ENCODE measurements around the gene IL16.

IL16 gene

DNA sequence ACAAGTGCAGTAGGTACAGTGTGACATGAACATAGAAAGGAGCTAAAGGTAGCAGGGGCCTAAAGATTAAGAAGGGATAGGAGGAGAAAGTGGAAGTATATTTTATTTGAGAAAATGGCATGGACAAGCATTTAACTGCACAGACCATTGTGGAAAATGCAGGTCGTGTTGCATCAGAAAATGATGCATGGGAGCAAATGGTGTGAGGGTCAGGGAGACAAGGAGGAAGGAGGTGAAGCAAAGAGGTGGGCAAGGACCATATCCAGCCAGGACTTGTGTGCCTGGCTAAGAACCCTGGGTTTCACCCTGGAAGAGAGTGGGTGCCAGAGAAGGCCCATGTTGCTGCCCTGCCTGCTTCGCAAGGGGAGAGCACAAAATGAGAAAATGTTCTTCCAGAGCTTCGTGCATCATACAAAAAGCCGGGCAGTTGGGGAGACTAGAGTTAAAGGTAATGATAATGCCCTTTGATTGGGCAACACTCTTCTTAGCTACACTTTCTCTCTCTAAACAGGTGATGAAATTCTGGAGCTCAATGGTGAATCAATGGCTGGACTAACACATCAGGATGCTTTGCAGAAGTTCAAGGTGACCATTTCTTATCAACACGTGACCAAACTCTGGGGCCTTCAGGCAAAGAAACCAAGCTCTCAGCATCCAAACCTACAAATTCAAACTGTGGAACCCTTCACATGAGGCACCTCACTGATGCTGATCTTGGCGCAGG, 81.8 kb downstream of the IL16 start:
- in situ Hi-C loops (cut with MboI; ENCODE audit: low sequenced_read_pairs, unreplicated experiment), result no loop called here
- no peak for TF ChIP-seq CTCF (IDR thresholded peaks at IDR 0.05; ENCODE audit: borderline replicate concordance, control extremely low read depth, extremely low read depth, insufficient read depth, missing control alignments)
- no peak for DNase-seq (ENCODE audit: low spot score)

DNA sequence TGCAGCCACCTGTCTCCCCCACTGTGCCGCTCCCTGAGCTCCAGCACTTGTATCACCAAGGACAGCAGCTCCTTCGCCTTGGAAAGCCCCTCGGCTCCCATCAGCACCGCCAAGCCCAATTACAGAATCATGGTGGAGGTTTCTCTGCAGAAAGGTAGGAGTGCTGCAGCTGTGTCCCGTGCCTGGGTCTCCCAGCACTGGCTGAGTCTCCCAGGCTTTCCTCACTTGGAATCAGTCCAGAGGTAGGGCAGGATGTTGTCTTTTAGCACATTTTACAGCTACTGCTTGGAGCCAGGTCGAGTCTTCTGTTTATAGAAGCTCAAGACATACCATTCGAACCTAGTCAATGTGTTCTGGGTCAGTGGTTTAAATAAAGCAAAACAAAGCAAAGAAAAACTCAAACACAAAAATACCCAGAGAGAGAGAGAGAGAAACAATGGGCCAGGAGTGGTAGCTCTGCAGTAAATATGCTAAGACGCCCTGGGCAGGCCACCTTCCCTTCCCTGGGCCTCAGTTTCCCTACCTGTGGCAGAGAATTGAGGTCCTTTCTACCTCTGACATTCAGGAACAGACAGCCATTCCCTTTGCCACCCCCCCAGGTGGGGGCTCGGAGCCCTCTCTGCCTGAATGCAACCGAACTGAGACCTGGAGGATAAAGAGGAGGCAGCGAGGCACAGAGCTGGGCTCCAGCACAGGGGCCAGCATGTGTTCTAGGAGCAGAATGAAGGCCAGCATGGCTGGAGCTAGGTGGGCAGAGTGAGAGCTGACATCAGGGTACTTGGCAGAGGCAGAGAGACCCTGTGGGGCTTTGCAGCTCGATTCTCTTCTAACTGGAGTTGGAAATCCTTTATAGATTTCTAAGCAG, 83.2 kb downstream of the IL16 start:
- DNase-seq (ENCODE audit: low spot score), result no peak
- no peak for TF ChIP-seq CTCF (IDR thresholded peaks at IDR 0.05; ENCODE audit: borderline replicate concordance, control extremely low read depth, extremely low read depth, insufficient read depth, missing control alignments)
- in situ Hi-C loops (cut with MboI; ENCODE audit: low sequenced_read_pairs, unreplicated experiment), result loop anchor here (10.0 kb wide), 1 partner anchor 55 kb away; no protein-coding TSS in a partner anchor

- TF ChIP-seq CTCF (IDR thresholded peaks at IDR 0.05; ENCODE audit: borderline replicate concordance, control extremely low read depth, extremely low read depth, insufficient read depth, missing control alignments), result no peak
- no peak for DNase-seq (ENCODE audit: low spot score)
- in situ Hi-C loops (cut with MboI; ENCODE audit: low sequenced_read_pairs, unreplicated experiment), result loop anchor here (10.0 kb wide), 1 partner anchor 54 kb away; no protein-coding TSS in a partner anchor
These were observed 84.2 kb downstream of the IL16 start for GRCh38 chr15:81280696-81281455.

DNA sequence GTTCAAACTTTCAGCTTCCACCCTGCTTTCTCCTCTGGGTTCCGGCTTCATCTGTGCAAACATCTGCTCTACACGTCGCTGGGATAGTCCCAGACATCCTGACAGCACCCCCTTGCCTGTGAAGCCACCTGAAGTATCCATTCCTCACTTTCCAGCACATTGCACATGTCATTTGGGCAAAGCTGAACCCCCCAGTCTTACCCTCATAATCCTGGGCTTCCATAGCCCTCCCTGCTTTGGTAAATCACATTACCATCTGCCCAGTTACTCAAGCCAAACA, 84.7 kb downstream of the IL16 start:
- in situ Hi-C loops (cut with MboI; ENCODE audit: low sequenced_read_pairs, unreplicated experiment), result loop anchor here (10.0 kb wide), 1 partner anchor 53 kb away; no protein-coding TSS in a partner anchor
- no peak for DNase-seq (ENCODE audit: low spot score)
- no peak for TF ChIP-seq CTCF (IDR thresholded peaks at IDR 0.05; ENCODE audit: borderline replicate concordance, control extremely low read depth, extremely low read depth, insufficient read depth, missing control alignments)

- in situ Hi-C loops (cut with MboI; ENCODE audit: low sequenced_read_pairs, unreplicated experiment), result loop anchor here (10.0 kb wide), 1 partner anchor 53 kb away; no protein-coding TSS in a partner anchor
- no peak for DNase-seq (ENCODE audit: low spot score)
- no peak for TF ChIP-seq CTCF (IDR thresholded peaks at IDR 0.05; ENCODE audit: borderline replicate concordance, control extremely low read depth, extremely low read depth, insufficient read depth, missing control alignments)
These were observed 85.3 kb downstream of the IL16 start for GRCh38 chr15:81281766-81282605.

DNA sequence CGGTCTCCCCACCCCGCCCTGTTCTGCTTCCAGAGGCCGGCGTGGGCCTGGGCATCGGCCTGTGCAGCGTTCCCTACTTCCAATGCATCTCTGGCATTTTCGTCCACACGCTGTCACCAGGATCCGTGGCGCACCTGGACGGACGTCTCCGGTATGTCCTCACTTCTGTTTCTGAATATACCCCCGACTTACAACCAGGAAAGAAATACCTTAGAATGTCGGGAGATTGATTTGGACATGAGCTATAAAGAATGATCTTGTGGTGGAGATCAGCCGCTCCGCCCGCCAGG, 85.9 kb downstream of the IL16 start:
- TF ChIP-seq CTCF (IDR thresholded peaks at IDR 0.05; ENCODE audit: borderline replicate concordance, control extremely low read depth, extremely low read depth, insufficient read depth, missing control alignments), result no peak
- in situ Hi-C loops (cut with MboI; ENCODE audit: low sequenced_read_pairs, unreplicated experiment), result loop anchor here (10.0 kb wide), 1 partner anchor 52 kb away; no protein-coding TSS in a partner anchor
- no peak for DNase-seq (ENCODE audit: low spot score)
